ENCODE results near the gene MATCAP1. TPM values are rescaled to one million over a fixed set of nuclear protein-coding genes. Genes with fewer than 3 reads are reported as not detected.

MATCAP1 gene
- total and polyA plus RNA-seq, 12 donors: 12.6 to 237 (median 49.8) TPM

- Histone ChIP-seq H3K36me3 (replicated peaks in 1 of 2) (peaks cover 0 to 47% of the 10 kb centered on the region in 2 donors), H3K4me3 (no peak overlapping the region), H3K4me1 (replicated peaks in 1 of 2) (peaks cover 11 to 35% of the 10 kb centered on the region in 2 donors), H3K27ac (no peak overlapping the region), H3K27me3 (no peaks in the 10 kb centered on the region), H3K9me3 (replicated peaks in 1 of 3) (no peaks in the 10 kb centered on the region)
- intact Hi-C loops (cut with DNase I): no loop called here
- DNase-seq: no peak
- TF ChIP-seq POLR2A (IDR thresholded peaks at IDR 0.05) (no peak), CTCF (IDR thresholded peaks at IDR 0.05) (no peak)
- WGBS, 4 donors: 86 to 100% (median 92%) methylated on average over 1 to 6 of the region's 6 CpGs
Observed at GRCh38 chr16:67194260-67194659, 10.5 kb upstream of the MATCAP1 start.

GRCh38 chr16:67193536-67193935 lies 9.8 kb upstream of the MATCAP1 start:
- peaks cover 11 to 29% of the 10 kb centered on the region in 2 donors for H3K4me1 ChIP-seq (replicated peaks in 1 of 2)
- H3K9me3 ChIP-seq (replicated peaks in 1 of 3): no peaks in the 10 kb centered on the region
- no peak for TF ChIP-seq POLR2A (IDR thresholded peaks at IDR 0.05)
- no peak for TF ChIP-seq CTCF (IDR thresholded peaks at IDR 0.05)
- H3K27me3 ChIP-seq: no peaks in the 10 kb centered on the region
- H3K4me3 ChIP-seq: peak overlapping the region in 1 of 4 donors; percentile 98
- intact Hi-C loops (cut with DNase I): no loop called here
- peak overlapping the region in 1 of 5 donors; percentile 87 for H3K27ac ChIP-seq
- H3K36me3 ChIP-seq (replicated peaks in 1 of 2): peaks cover 0 to 47% of the 10 kb centered on the region in 2 donors
- DNase-seq: no peak

- Histone ChIP-seq H3K27ac (peak overlapping the region in 3 of 5 donors; percentile 60 to 87 (median 75)), H3K27me3 (no peaks in the 10 kb centered on the region), H3K36me3 (replicated peaks in 1 of 2) (peaks cover 0 to 45% of the 10 kb centered on the region in 2 donors), H3K4me1 (replicated peaks in 1 of 2) (peaks cover 11 to 29% of the 10 kb centered on the region in 2 donors), H3K9me3 (replicated peaks in 1 of 3) (no peaks in the 10 kb centered on the region), H3K4me3 (peak overlapping the region; percentile 31 to 98 (median 89))
- intact Hi-C loops (cut with DNase I): no loop called here
- no peak for DNase-seq
- WGBS, 4 donors: 16 to 57% (median 25%) methylated on average over 1 to 17 of the region's 17 CpGs
- TF ChIP-seq CTCF (IDR thresholded peaks at IDR 0.05) (no peak), POLR2A (IDR thresholded peaks at IDR 0.05) (no peak)
Observed at GRCh38 chr16:67192781-67193361, 9.1 kb upstream of the MATCAP1 start.

- peak; percentile 88 to 96 (median 92) for DNase-seq
- peak within 1 kb of the TSS in 4 of 5 donors; percentile 7 to 87 (median 68) for H3K27ac ChIP-seq
- no peaks in the 10 kb centered on the region for H3K9me3 ChIP-seq (replicated peaks in 1 of 3)
- 0 to 1% (median 0%) methylated on average over 7 to 54 of the region's 54 CpGs for WGBS, 4 donors
- H3K27me3 ChIP-seq: no peaks in the 10 kb centered on the region
- TF ChIP-seq CTCF (IDR thresholded peaks at IDR 0.05) (peak in 1 of 6 experiments; percentile 8), POLR2A (IDR thresholded peaks at IDR 0.05) (peak; percentile 41 to 73)
- peaks cover 11 to 29% of the 10 kb centered on the region in 2 donors for H3K4me1 ChIP-seq (replicated peaks in 1 of 2)
- peaks cover 0 to 38% of the 10 kb centered on the region in 2 donors for H3K36me3 ChIP-seq (replicated peaks in 1 of 2)
- peak within 1 kb of the TSS; percentile 31 to 98 (median 89) for H3K4me3 ChIP-seq
- intact Hi-C loops (cut with DNase I): no loop called here
Observed at GRCh38 chr16:67191995-67192681, 8.4 kb upstream of the MATCAP1 start, which contains the start of gene E2F4. TSS of gene E2F4 (plus strand) at chr16:67192155. CDS start at chr16:67192228, 73 bp downstream.
